ENCODE measurements around the gene RAB40B. TPM values are rescaled to one million over a fixed set of nuclear protein-coding genes. Genes with fewer than 3 reads are reported as not detected.

Gene RAB40B
- total RNA-seq, 2 experiments from 2014 or later = 21.4 to 22.1 TPM

GRCh38 chr17:82668631-82669099, 29.8 kb downstream of the RAB40B start:
- no peak overlapping the region for H3K27ac ChIP-seq (ENCODE audit: low read depth, low read length, poor library complexity, severe bottlenecking)
- TF ChIP-seq CTCF (conservative IDR thresholded peaks at IDR 0.05; ENCODE audit: low read length) (peak; percentile 80), EZH2phosphoT487 (IDR thresholded peaks at IDR 0.05; ENCODE audit: borderline replicate concordance, low read depth, low read length) (no peak)
- no peaks in the 10 kb centered on the region for H3K9me2 ChIP-seq (ENCODE audit: insufficient read depth, low read length)
- POLR2A ChIA-PET = no interaction called here
- DNase-seq (ENCODE audit: low spot score) = peak; percentile 73
- intact Hi-C loops (cut with micrococcal nuclease; ENCODE audit: unreplicated experiment) = loop anchor here (1.0 to 5.0 kb wide), 2 partner anchors 79 to 99 kb away; no protein-coding TSS in a partner anchor
- H3K4me1 ChIP-seq (ENCODE audit: insufficient read depth, low read length, poor library complexity, severe bottlenecking) = peaks cover 6% of the 10 kb centered on the region
- H3K36me3 ChIP-seq (ENCODE audit: insufficient read depth, low read length) = no peaks in the 10 kb centered on the region
- no TSS peak for BruUV-seq (replicated peaks)
- no peaks in the 10 kb centered on the region for H3K79me2 ChIP-seq (ENCODE audit: insufficient read depth, low read depth, low read length)
- no peak overlapping the region for H3K4me3 ChIP-seq (ENCODE audit: low read depth, low read length, poor library complexity, severe bottlenecking)
- H4K20me1 ChIP-seq (ENCODE audit: insufficient read depth, low read length) = no peaks in the 10 kb centered on the region
- H3K9me3 ChIP-seq (ENCODE audit: low read length) = no peaks in the 10 kb centered on the region
- peak overlapping the region; percentile 14; the same call in 1 of the 2 replicates for H2AFZ ChIP-seq (ENCODE audit: low read length)
- CTCF ChIA-PET (ENCODE audit: unreplicated experiment) = interaction anchor here (0.7 to 1.4 kb wide), 2 partner anchors 8 to 110 kb away, joined by 3 to 4 read pairs; no protein-coding TSS in a partner anchor
- H3K4me2 ChIP-seq (ENCODE audit: low read length) = peak overlapping the region; percentile 6; the same call in 1 of the 2 replicates

- no peak for DNase-seq (ENCODE audit: low spot score)
- no peaks in the 10 kb centered on the region for H3K36me3 ChIP-seq (ENCODE audit: insufficient read depth, low read length)
- H3K9me2 ChIP-seq (ENCODE audit: insufficient read depth, low read length) = no peaks in the 10 kb centered on the region
- H2AFZ ChIP-seq (ENCODE audit: low read length) = 0 out of 2 replicates have a peak overlapping the region, but pooled peaks have one; percentile 14
- H4K20me1 ChIP-seq (ENCODE audit: insufficient read depth, low read length) = no peaks in the 10 kb centered on the region
- POLR2A ChIA-PET = interaction anchor here (0.8 kb wide), 1 partner anchor 10 kb away, joined by 3 read pairs; no protein-coding TSS in a partner anchor
- intact Hi-C loops (cut with micrococcal nuclease; ENCODE audit: unreplicated experiment) = loop anchor here (1.0 to 5.0 kb wide), 2 partner anchors 79 to 99 kb away; no protein-coding TSS in a partner anchor
- no peak overlapping the region for H3K4me3 ChIP-seq (ENCODE audit: low read depth, low read length, poor library complexity, severe bottlenecking)
- no peaks in the 10 kb centered on the region for H3K79me2 ChIP-seq (ENCODE audit: insufficient read depth, low read depth, low read length)
- CTCF ChIA-PET (ENCODE audit: unreplicated experiment) = interaction anchor here (1.4 kb wide), 1 partner anchor 9 kb away, joined by 4 read pairs; no protein-coding TSS in a partner anchor
- no TSS peak for BruUV-seq (replicated peaks)
- H3K9me3 ChIP-seq (ENCODE audit: low read length) = no peaks in the 10 kb centered on the region
- no peak for TF ChIP-seq CTCF (conservative IDR thresholded peaks at IDR 0.05; ENCODE audit: low read length)
- no peak for TF ChIP-seq EZH2phosphoT487 (IDR thresholded peaks at IDR 0.05; ENCODE audit: borderline replicate concordance, low read depth, low read length)
- no peak overlapping the region for H3K4me2 ChIP-seq (ENCODE audit: low read length)
- H3K27ac ChIP-seq (ENCODE audit: low read depth, low read length, poor library complexity, severe bottlenecking) = no peak overlapping the region
- peaks cover 6% of the 10 kb centered on the region for H3K4me1 ChIP-seq (ENCODE audit: insufficient read depth, low read length, poor library complexity, severe bottlenecking)
These were observed 30.4 kb downstream of the RAB40B start for GRCh38 chr17:82668024-82668630.

GRCh38 chr17:82667668-82668000, 30.9 kb downstream of the RAB40B start:
- no peaks in the 10 kb centered on the region for H3K79me2 ChIP-seq (ENCODE audit: insufficient read depth, low read depth, low read length)
- intact Hi-C loops (cut with micrococcal nuclease; ENCODE audit: unreplicated experiment) = loop anchor here (5.0 kb wide), 1 partner anchor 80 kb away; no protein-coding TSS in a partner anchor
- BruUV-seq (replicated peaks) = no TSS peak
- TF ChIP-seq EZH2phosphoT487 (IDR thresholded peaks at IDR 0.05; ENCODE audit: borderline replicate concordance, low read depth, low read length) (no peak), CTCF (conservative IDR thresholded peaks at IDR 0.05; ENCODE audit: low read length) (no peak)
- DNase-seq (ENCODE audit: low spot score) = no peak
- no peaks in the 10 kb centered on the region for H3K36me3 ChIP-seq (ENCODE audit: insufficient read depth, low read length)
- no peaks in the 10 kb centered on the region for H4K20me1 ChIP-seq (ENCODE audit: insufficient read depth, low read length)
- H2AFZ ChIP-seq (ENCODE audit: low read length) = no peak overlapping the region
- no peak overlapping the region for H3K4me2 ChIP-seq (ENCODE audit: low read length)
- peaks cover 6% of the 10 kb centered on the region for H3K4me1 ChIP-seq (ENCODE audit: insufficient read depth, low read length, poor library complexity, severe bottlenecking)
- no peaks in the 10 kb centered on the region for H3K9me2 ChIP-seq (ENCODE audit: insufficient read depth, low read length)
- POLR2A ChIA-PET = interaction anchor here (0.8 kb wide), 1 partner anchor 11 kb away, joined by 3 read pairs; no protein-coding TSS in a partner anchor
- CTCF ChIA-PET (ENCODE audit: unreplicated experiment) = no interaction called here
- no peak overlapping the region for H3K27ac ChIP-seq (ENCODE audit: low read depth, low read length, poor library complexity, severe bottlenecking)
- no peak overlapping the region for H3K4me3 ChIP-seq (ENCODE audit: low read depth, low read length, poor library complexity, severe bottlenecking)
- H3K9me3 ChIP-seq (ENCODE audit: low read length) = no peaks in the 10 kb centered on the region

Data from OCI-LY7 (cell line).